Measurements from ENCODE around the gene JAK1. TPM values are rescaled to one million over a fixed set of nuclear protein-coding genes. Genes with fewer than 3 reads are reported as not detected.
A peak's percentile ranks its signal among the peaks of the same experiment; 100 is the strongest.
"Not testable (repeated sequence)": the region's sequence is repeated elsewhere in the genome, so short reads cannot be mapped to it uniquely, and the experiment has no call there.

Gene JAK1
- total and polyA plus RNA-seq, 2 experiments from 2014 or later = 90.8 to 124 TPM

DNA sequence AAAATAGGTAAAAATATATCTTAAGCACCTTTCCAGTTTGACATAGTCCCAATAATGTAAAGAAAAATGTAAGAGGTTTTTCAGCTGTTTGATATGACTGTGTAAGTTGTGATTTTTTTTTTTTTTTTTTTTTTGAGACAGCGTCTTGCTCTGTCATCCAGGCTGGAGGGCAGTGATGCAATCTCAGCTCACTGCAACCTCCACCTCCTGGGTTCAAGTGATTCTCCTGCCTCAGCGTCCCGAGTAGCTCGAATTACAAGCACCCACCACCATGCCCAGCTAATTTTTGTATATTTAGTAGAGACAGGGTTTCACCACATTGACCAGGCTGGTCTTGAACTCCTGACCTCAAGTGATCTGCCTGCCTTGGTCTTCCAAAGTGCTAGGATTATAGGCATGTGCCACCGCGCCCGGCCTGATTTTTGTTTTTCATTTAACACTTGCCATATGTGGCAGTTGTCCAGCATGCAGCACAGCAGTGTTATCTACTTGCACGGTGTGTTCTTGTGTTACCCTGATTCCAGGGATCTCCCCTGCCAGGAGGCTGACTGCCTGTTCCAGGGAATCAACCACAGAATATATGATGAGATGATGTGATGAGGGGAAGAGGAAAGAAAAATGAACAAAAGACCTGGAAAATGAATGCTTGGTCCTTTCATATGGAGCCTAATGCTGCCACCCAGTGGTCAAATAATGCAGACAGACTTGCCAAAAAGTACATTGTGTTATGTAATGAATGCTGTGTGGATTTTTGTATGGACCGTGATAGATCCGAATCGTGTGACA is 142.5 kb downstream of the JAK1 start:
- no peaks in the 10 kb centered on the region for H3K27me3 ChIP-seq (replicated peaks; ENCODE audit: insufficient read depth)
- peak overlapping the region; percentile 66; the same call in 1 of the 2 replicates for H2AFZ ChIP-seq
- H3K9ac ChIP-seq = no peak overlapping the region
- no peaks in the 10 kb centered on the region for H3K9me2 ChIP-seq (ENCODE audit: insufficient read depth)
- in situ Hi-C loops (cut with MboI) = no loop called here
- no peaks in the 10 kb centered on the region for H3F3A ChIP-seq (ENCODE audit: insufficient read depth)
- H3K9me3 ChIP-seq (ENCODE audit: low read depth) = no peaks in the 10 kb centered on the region
- peak; percentile 80 for DNase-seq
- no peaks in the 10 kb centered on the region for H3K36me3 ChIP-seq (ENCODE audit: low read depth)
- H3K79me2 ChIP-seq (ENCODE audit: insufficient read depth) = no peaks in the 10 kb centered on the region
- peak overlapping the region; percentile 85 for H3K4me2 ChIP-seq (ENCODE audit: unreplicated experiment)
- no peak overlapping the region for H3K27ac ChIP-seq
- H3K4me3 ChIP-seq = peak overlapping the region; percentile 57
- TF ChIP-seq EZH2phosphoT487 (IDR thresholded peaks at IDR 0.05; ENCODE audit: insufficient read depth, low read depth) (no peak), EZH2 (IDR thresholded peaks at IDR 0.05; ENCODE audit: insufficient read depth, poor library complexity, severe bottlenecking) (no peak)
- H4K20me1 ChIP-seq (ENCODE audit: insufficient read depth) = no peaks in the 10 kb centered on the region
- peaks cover 5% of the 10 kb centered on the region; the same call in 1 of the 2 replicates for H3K4me1 ChIP-seq (ENCODE audit: insufficient read depth)
- WGBS, 2 experiments (ENCODE audit: low coverage in 1 of 2, low lambda C conversion rate in 2 of 2, missing lambda C conversion rate in 2 of 2) = 40 to 44% methylated on average over 10 to 11 of the region's 11 CpGs

DNA sequence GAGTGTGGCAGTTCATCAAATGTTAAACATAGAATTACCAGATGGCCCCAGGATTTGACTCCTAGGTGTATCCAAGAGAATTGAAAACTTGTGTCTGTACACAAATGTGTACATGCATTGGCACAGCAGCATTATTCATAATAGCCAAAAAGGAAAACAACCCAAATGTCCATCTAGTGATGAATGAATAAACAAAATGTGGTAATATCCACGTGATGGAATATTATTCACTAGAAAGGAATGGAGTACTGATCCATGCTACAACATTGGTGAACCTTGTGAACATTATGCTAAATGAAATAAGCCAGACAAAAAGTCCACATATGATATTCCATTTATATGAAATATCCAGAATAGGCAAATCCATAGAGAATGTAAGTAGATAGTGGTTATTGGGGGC is 143.7 kb downstream of the JAK1 start:
- Histone ChIP-seq H3K9me2 (ENCODE audit: insufficient read depth) (no peaks in the 10 kb centered on the region), H3K27ac (no peak overlapping the region), H4K20me1 (ENCODE audit: insufficient read depth) (no peaks in the 10 kb centered on the region), H3K4me3 (no peak overlapping the region), H2AFZ (no peak overlapping the region), H3K9ac (no peak overlapping the region), H3K4me1 (ENCODE audit: insufficient read depth) (peaks cover 5% of the 10 kb centered on the region; the same call in 1 of the 2 replicates), H3F3A (ENCODE audit: insufficient read depth) (no peaks in the 10 kb centered on the region), H3K36me3 (ENCODE audit: low read depth) (no peaks in the 10 kb centered on the region), H3K9me3 (ENCODE audit: low read depth) (no peaks in the 10 kb centered on the region), H3K4me2 (ENCODE audit: unreplicated experiment) (no peak overlapping the region), H3K79me2 (ENCODE audit: insufficient read depth) (no peaks in the 10 kb centered on the region), H3K27me3 (replicated peaks; ENCODE audit: insufficient read depth) (no peaks in the 10 kb centered on the region)
- peak; percentile 49 for DNase-seq
- WGBS, 2 experiments (ENCODE audit: low coverage in 1 of 2, low lambda C conversion rate in 2 of 2, missing lambda C conversion rate in 2 of 2) = 0% methylated on average over 1 of the region's 1 CpG
- TF ChIP-seq EZH2 (IDR thresholded peaks at IDR 0.05; ENCODE audit: insufficient read depth, poor library complexity, severe bottlenecking) (no peak), EZH2phosphoT487 (IDR thresholded peaks at IDR 0.05; ENCODE audit: insufficient read depth, low read depth) (no peak)
- in situ Hi-C loops (cut with MboI) = no loop called here

DNA sequence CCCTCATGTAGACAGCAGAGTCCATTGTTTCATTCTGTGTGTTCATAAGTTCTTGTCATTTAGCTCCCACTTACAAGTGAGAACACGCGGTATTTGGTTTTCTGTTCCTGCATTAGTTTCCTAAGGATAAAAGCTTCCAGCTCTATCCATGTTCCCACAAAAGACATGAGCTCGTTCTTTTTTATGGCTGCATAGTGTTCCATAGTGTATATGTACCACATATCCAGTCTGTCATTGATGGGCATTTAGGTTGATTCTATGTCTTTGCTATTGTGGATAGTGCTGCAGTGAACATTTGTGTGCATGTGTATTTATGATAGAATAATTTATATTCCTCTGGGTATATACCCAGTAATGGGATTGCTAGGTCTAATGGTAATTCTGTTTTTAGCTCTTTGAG is 145.8 kb downstream of the JAK1 start:
- H3K9me3 ChIP-seq (ENCODE audit: low read depth); in situ Hi-C loops (cut with MboI); H3K9ac ChIP-seq; H2AFZ ChIP-seq; DNase-seq; H3K79me2 ChIP-seq (ENCODE audit: insufficient read depth); H4K20me1 ChIP-seq (ENCODE audit: insufficient read depth); H3K4me3 ChIP-seq; H3K9me2 ChIP-seq (ENCODE audit: insufficient read depth); H3F3A ChIP-seq (ENCODE audit: insufficient read depth); H3K27ac ChIP-seq; H3K4me2 ChIP-seq (ENCODE audit: unreplicated experiment); H3K27me3 ChIP-seq (replicated peaks; ENCODE audit: insufficient read depth); H3K36me3 ChIP-seq (ENCODE audit: low read depth); H3K4me1 ChIP-seq (ENCODE audit: insufficient read depth): not testable (repeated sequence)
- WGBS, 2 experiments (ENCODE audit: low coverage in 1 of 2, low lambda C conversion rate in 2 of 2, missing lambda C conversion rate in 2 of 2) = 96 to 98% methylated on average over 3 of the region's 3 CpGs

DNA sequence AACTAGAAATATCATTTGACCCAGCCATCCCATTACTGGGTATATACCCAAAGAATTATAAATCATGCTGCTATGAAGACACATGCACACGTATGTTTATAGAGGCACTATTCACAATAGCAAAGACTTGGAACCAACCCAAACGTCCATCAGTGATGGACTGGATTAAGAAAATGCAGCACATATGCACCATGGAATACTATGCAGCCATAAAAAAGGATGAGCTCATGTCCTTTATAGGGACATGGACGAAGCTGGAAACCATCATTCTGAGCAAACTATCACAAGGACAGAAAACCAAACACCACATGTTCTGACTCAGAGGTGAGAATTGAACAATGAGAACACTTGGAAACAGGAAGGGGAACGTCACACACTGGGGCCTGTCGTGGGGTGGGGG is 149.0 kb downstream of the JAK1 start:
- WGBS, 2 experiments (ENCODE audit: low coverage in 1 of 2, low lambda C conversion rate in 2 of 2, missing lambda C conversion rate in 2 of 2) = 74 to 87% methylated on average over 5 of the region's 5 CpGs
- H3K4me3 ChIP-seq = not testable (repeated sequence)
- in situ Hi-C loops (cut with MboI) = loop anchor here (10.0 kb wide), 2 partner anchors 123 to 533 kb away; no protein-coding TSS in a partner anchor

More for the DNA sequence above, 149.0 kb downstream of the JAK1 start:
- H3K9me3 ChIP-seq (ENCODE audit: low read depth); H3K9me2 ChIP-seq (ENCODE audit: insufficient read depth); DNase-seq; H3K79me2 ChIP-seq (ENCODE audit: insufficient read depth); H4K20me1 ChIP-seq (ENCODE audit: insufficient read depth); H2AFZ ChIP-seq; H3K9ac ChIP-seq; H3K27me3 ChIP-seq (replicated peaks; ENCODE audit: insufficient read depth); H3K27ac ChIP-seq; H3F3A ChIP-seq (ENCODE audit: insufficient read depth); H3K4me1 ChIP-seq (ENCODE audit: insufficient read depth); H3K4me2 ChIP-seq (ENCODE audit: unreplicated experiment); H3K36me3 ChIP-seq (ENCODE audit: low read depth): not testable (repeated sequence)

Measured in GM23248 (cell line).